MM.1S (cell line): ENCODE measurements around the gene RPL9.

Experiments used
- DNase-seq: peaks from one replicate; pipeline ENCODE4 v3.0.0-alpha.2; 2015
- H2AFZ ChIP-seq: fragments of 300-600 bp; sonication (generic); 2 replicates; pipeline ENCODE4 v1.6.0; 2016; ENCODE audit warnings: antibody characterized with exemption, low read length
- H3F3A ChIP-seq: fragments of 300-600 bp; sonication (generic); 2 replicates; pipeline ENCODE4 v1.6.1; 2016; ENCODE audit warnings: mild to moderate bottlenecking, antibody characterized with exemption, low read length, moderate library complexity, mixed read lengths; ENCODE audit not compliant: insufficient read depth
- H3K27ac ChIP-seq: fragments of 300-600 bp; sonication (generic); 2 replicates; pipeline ENCODE4 v1.5.1; 2016; ENCODE audit warnings: mild to moderate bottlenecking, low read length
- H3K27me3 ChIP-seq: fragments of 300-600 bp; sonication (generic); replicated peaks from 2 replicates; pipeline ENCODE4 v1.6.0; 2016; ENCODE audit warnings: low read length; ENCODE audit not compliant: insufficient read depth
- H3K36me3 ChIP-seq: fragments of 300-600 bp; sonication (generic); replicated peaks from 2 replicates; pipeline ENCODE4 v1.6.1; 2016; ENCODE audit warnings: mild to moderate bottlenecking, low read length, mixed read lengths; ENCODE audit not compliant: insufficient read depth
- H3K4me1 ChIP-seq: fragments of 300-600 bp; sonication (generic); 2 replicates; pipeline ENCODE4 v1.6.1; 2016; ENCODE audit warnings: low read length, mixed read lengths
- H3K4me2 ChIP-seq: fragments of 300-600 bp; sonication (generic); 2 replicates; pipeline ENCODE4 v1.6.0; 2016; ENCODE audit warnings: low read depth, low read length
- H3K4me3 ChIP-seq: fragments of 300-600 bp; sonication (generic); 2 replicates; pipeline ENCODE4 v1.5.1; 2016; ENCODE audit warnings: low read length, mixed read lengths
- H3K79me2 ChIP-seq: fragments of 300-600 bp; sonication (generic); 2 replicates; pipeline ENCODE4 v1.6.1; 2016; ENCODE audit warnings: mixed run types, low read length, mixed read lengths
- H3K9ac ChIP-seq: fragments of 300-600 bp; sonication (generic); 2 replicates; pipeline ENCODE4 v1.6.1; 2016; ENCODE audit warnings: low read length, mixed read lengths
- H3K9me2 ChIP-seq: fragments of 300-600 bp; sonication (generic); replicated peaks from 2 replicates; pipeline ENCODE4 v1.6.1; 2016; ENCODE audit warnings: mild to moderate bottlenecking, low read length, mixed read lengths; ENCODE audit not compliant: insufficient read depth
- H3K9me3 ChIP-seq: fragments of 300-600 bp; sonication (generic); replicated peaks from 2 replicates; pipeline ENCODE4 v1.6.1; 2016; ENCODE audit warnings: mild to moderate bottlenecking, low read length, mixed read lengths; ENCODE audit not compliant: insufficient read depth
- H4K20me1 ChIP-seq: fragments of 300-600 bp; sonication (generic); 2 replicates; pipeline ENCODE4 v1.6.1; 2016; ENCODE audit warnings: mild to moderate bottlenecking, low read length, moderate library complexity, mixed read lengths; ENCODE audit not compliant: insufficient read depth
- CTCF ChIP-seq: fragments of 300-600 bp; sonication (generic); IDR thresholded peaks from 2 replicates; pipeline ENCODE4 v1.5.1; 2016; ENCODE audit warnings: antibody characterized with exemption, low read length, mixed read lengths
- EZH2 ChIP-seq: fragments of 300-600 bp; sonication (generic); optimal IDR thresholded peaks from 2 replicates; pipeline ENCODE3; 2017; ENCODE audit warnings: low read depth, mild to moderate bottlenecking, antibody characterized with exemption, low read length, mixed read lengths
- EZH2phosphoT487 ChIP-seq: fragments of 300-600 bp; sonication (generic); IDR thresholded peaks from 2 replicates; pipeline ENCODE4 v1.6.1; 2018; ENCODE audit warnings: antibody characterized with exemption, low read length

The RPL9 gene

GRCh38 chr4:39407584-39407885 lies 51.2 kb downstream of the RPL9 start:
- Histone ChIP-seq H3K4me1 (no peaks in the 10 kb centered on the region), H3F3A (no peaks in the 10 kb centered on the region), H3K36me3 (no peaks in the 10 kb centered on the region), H3K79me2 (no peaks in the 10 kb centered on the region), H3K4me3 (no peak overlapping the region), H3K27ac (no peak overlapping the region), H3K27me3 (no peaks in the 10 kb centered on the region), H3K9ac (no peak overlapping the region), H4K20me1 (no peaks in the 10 kb centered on the region), H3K9me2 (no peaks in the 10 kb centered on the region), H3K4me2 (no peak overlapping the region), H3K9me3 (no peaks in the 10 kb centered on the region), H2AFZ (no peak overlapping the region)
- TF ChIP-seq EZH2phosphoT487: no peak
- no peak for TF ChIP-seq EZH2
- TF ChIP-seq CTCF: no peak
- no peak for DNase-seq

- H3K79me2 ChIP-seq: no peaks in the 10 kb centered on the region
- no peaks in the 10 kb centered on the region for H3F3A ChIP-seq
- H3K36me3 ChIP-seq: no peaks in the 10 kb centered on the region
- H3K4me2 ChIP-seq: no peak within 1 kb of the TSS
- no peak for DNase-seq
- no peak within 1 kb of the TSS for H2AFZ ChIP-seq
- H3K9me2 ChIP-seq: no peaks in the 10 kb centered on the region
- H3K27me3 ChIP-seq: no peaks in the 10 kb centered on the region
- TF ChIP-seq CTCF: no peak
- no peak for TF ChIP-seq EZH2phosphoT487
- no peak for TF ChIP-seq EZH2
- no peak within 1 kb of the TSS for H3K9ac ChIP-seq
- no peaks in the 10 kb centered on the region for H3K4me1 ChIP-seq
- no peak within 1 kb of the TSS for H3K4me3 ChIP-seq
- no peaks in the 10 kb centered on the region for H4K20me1 ChIP-seq
- no peaks in the 10 kb centered on the region for H3K9me3 ChIP-seq
- no peak within 1 kb of the TSS for H3K27ac ChIP-seq
These were observed 51.7 kb downstream of the RPL9 start, which contains the start of gene KLB for GRCh38 chr4:39406763-39407583. Gene KLB, plus strand, starts transcription at chr4:39406930. Its CDS starts 20 bp downstream, at chr4:39406950.
